Mammary epithelial cell (primary cell): Measurements from ENCODE around the gene PLEKHG7.

Source experiments
- CTCF ChIP-seq, 2 donors: IDR thresholded peaks in 1 of 2; conservative IDR thresholded peaks in 1 of 2; 2 replicates each; pipeline ENCODE4 v1.5.1; 2011 to 2012; ENCODE audit warnings: inconsistent platforms in 2 of 2, low read length in 2 of 2, mild to moderate bottlenecking in 2 of 2, control low read depth in 1 of 2, low read depth in 1 of 2; ENCODE audit not compliant: insufficient read depth in 1 of 2; ENCODE audit errors: extremely low read depth in 1 of 2
- EZH2 ChIP-seq: IDR thresholded peaks from 2 replicates; pipeline ENCODE4 v1.6.1; 2012; ENCODE audit warnings: low read length, inconsistent platforms, borderline replicate concordance

- TF ChIP-seq CTCF (conservative IDR thresholded peaks at IDR 0.05 in 1 of 2, IDR thresholded peaks at IDR 0.05 in 1 of 2; ENCODE audit: extremely low read depth in 1 of 2, insufficient read depth in 1 of 2, low read depth in 1 of 2, low read length in 2 of 2): no peak
- no peak for TF ChIP-seq EZH2
These were observed 37.6 kb downstream of the PLEKHG7 start for GRCh38 chr12:92740411-92740810.
